ENCODE results near the gene LRP6. TPM values are rescaled to one million over a fixed set of nuclear protein-coding genes. Genes with fewer than 3 reads are reported as not detected.

Gene LRP6
- total and polyA plus RNA-seq, 2 experiments from 2014 or later = 29.1 to 73.8 TPM

DNA sequence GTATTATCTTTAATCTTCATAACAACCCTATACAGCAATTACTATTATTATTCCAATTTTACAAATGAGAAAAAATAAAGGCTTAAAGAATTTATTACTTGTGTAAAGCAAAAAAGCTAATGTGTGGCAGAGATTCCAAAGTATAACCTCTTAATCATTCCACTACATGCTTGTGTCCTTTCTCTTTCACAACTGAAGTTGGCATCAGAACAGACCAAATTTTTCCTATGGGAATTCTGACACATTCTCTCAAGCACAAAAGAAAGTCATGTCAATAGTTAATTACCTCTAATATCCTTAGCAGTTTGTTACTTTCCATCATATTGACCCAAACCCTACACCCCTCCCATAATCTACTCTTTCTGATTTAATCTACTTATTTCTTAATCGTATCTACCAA is 109.4 kb downstream of the LRP6 start:
- Histone ChIP-seq H3K4me3 (no peak overlapping the region), H3K27ac (ENCODE audit: low read depth) (no peak overlapping the region), H3K4me1 (ENCODE audit: insufficient read depth) (no peaks in the 10 kb centered on the region), H4K20me1 (replicated peaks; ENCODE audit: insufficient read depth) (peaks cover 8% of the 10 kb centered on the region; the same call in 1 of the 2 replicates), H3K36me3 (ENCODE audit: insufficient read depth) (peaks cover 29% of the 10 kb centered on the region; the same call in 1 of the 2 replicates), H3K79me2 (replicated peaks; ENCODE audit: insufficient read depth) (peaks cover 11% of the 10 kb centered on the region; the same call in 1 of the 2 replicates), H2AFZ (no peak overlapping the region), H3K4me2 (no peak overlapping the region), H3K9me2 (ENCODE audit: insufficient read depth) (no peaks in the 10 kb centered on the region), H3K27me3 (ENCODE audit: insufficient read depth) (no peaks in the 10 kb centered on the region), H3F3A (replicated peaks; ENCODE audit: low read depth) (0 out of 2 replicates have a peak, but pooled peaks cover 2% of the 10 kb centered on the region)
- DNase-seq (ENCODE audit: low spot score) = no peak
- Mint-ChIP-seq H3K36me3 (ENCODE audit: low read depth) (peaks cover 36% of the 10 kb centered on the region), H3K9me3 (no peaks in the 10 kb centered on the region), H3K27ac (no peak overlapping the region), H3K4me3 (no peak overlapping the region), H3K4me1 (no peaks in the 10 kb centered on the region), H3K27me3 (ENCODE audit: insufficient read depth, low read depth, poor library complexity) (no peaks in the 10 kb centered on the region)
- ATAC-seq = no peak
- TF ChIP-seq, protein P1, sequence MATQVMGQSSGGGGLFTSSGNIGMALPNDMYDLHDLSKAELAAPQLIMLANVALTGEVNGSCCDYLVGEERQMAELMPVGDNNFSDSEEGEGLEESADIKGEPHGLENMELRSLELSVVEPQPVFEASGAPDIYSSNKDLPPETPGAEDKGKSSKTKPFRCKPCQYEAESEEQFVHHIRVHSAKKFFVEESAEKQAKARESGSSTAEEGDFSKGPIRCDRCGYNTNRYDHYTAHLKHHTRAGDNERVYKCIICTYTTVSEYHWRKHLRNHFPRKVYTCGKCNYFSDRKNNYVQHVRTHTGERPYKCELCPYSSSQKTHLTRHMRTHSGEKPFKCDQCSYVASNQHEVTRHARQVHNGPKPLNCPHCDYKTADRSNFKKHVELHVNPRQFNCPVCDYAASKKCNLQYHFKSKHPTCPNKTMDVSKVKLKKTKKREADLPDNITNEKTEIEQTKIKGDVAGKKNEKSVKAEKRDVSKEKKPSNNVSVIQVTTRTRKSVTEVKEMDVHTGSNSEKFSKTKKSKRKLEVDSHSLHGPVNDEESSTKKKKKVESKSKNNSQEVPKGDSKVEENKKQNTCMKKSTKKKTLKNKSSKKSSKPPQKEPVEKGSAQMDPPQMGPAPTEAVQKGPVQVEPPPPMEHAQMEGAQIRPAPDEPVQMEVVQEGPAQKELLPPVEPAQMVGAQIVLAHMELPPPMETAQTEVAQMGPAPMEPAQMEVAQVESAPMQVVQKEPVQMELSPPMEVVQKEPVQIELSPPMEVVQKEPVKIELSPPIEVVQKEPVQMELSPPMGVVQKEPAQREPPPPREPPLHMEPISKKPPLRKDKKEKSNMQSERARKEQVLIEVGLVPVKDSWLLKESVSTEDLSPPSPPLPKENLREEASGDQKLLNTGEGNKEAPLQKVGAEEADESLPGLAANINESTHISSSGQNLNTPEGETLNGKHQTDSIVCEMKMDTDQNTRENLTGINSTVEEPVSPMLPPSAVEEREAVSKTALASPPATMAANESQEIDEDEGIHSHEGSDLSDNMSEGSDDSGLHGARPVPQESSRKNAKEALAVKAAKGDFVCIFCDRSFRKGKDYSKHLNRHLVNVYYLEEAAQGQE (IDR thresholded peaks at IDR 0.05; ENCODE audit: unreplicated experiment) = no peak
- TF ChIP-seq CREB1 (CRISPR knock-in tag; IDR thresholded peaks at IDR 0.05; ENCODE audit: low read depth) (no peak), ZNF114 (CRISPR knock-in tag; IDR thresholded peaks at IDR 0.05) (no peak), POLR2AphosphoS5 (IDR thresholded peaks at IDR 0.05; ENCODE audit: low read depth) (no peak), EZH2 (IDR thresholded peaks at IDR 0.05; ENCODE audit: low read depth, unreplicated experiment) (no peak), EZH2phosphoT487 (IDR thresholded peaks at IDR 0.05; ENCODE audit: unreplicated experiment) (no peak), STAT1 (IDR thresholded peaks at IDR 0.05; ENCODE audit: unreplicated experiment) (no peak), JUNB (IDR thresholded peaks at IDR 0.05; ENCODE audit: unreplicated experiment) (no peak)
- TF ChIP-seq, protein P2, sequence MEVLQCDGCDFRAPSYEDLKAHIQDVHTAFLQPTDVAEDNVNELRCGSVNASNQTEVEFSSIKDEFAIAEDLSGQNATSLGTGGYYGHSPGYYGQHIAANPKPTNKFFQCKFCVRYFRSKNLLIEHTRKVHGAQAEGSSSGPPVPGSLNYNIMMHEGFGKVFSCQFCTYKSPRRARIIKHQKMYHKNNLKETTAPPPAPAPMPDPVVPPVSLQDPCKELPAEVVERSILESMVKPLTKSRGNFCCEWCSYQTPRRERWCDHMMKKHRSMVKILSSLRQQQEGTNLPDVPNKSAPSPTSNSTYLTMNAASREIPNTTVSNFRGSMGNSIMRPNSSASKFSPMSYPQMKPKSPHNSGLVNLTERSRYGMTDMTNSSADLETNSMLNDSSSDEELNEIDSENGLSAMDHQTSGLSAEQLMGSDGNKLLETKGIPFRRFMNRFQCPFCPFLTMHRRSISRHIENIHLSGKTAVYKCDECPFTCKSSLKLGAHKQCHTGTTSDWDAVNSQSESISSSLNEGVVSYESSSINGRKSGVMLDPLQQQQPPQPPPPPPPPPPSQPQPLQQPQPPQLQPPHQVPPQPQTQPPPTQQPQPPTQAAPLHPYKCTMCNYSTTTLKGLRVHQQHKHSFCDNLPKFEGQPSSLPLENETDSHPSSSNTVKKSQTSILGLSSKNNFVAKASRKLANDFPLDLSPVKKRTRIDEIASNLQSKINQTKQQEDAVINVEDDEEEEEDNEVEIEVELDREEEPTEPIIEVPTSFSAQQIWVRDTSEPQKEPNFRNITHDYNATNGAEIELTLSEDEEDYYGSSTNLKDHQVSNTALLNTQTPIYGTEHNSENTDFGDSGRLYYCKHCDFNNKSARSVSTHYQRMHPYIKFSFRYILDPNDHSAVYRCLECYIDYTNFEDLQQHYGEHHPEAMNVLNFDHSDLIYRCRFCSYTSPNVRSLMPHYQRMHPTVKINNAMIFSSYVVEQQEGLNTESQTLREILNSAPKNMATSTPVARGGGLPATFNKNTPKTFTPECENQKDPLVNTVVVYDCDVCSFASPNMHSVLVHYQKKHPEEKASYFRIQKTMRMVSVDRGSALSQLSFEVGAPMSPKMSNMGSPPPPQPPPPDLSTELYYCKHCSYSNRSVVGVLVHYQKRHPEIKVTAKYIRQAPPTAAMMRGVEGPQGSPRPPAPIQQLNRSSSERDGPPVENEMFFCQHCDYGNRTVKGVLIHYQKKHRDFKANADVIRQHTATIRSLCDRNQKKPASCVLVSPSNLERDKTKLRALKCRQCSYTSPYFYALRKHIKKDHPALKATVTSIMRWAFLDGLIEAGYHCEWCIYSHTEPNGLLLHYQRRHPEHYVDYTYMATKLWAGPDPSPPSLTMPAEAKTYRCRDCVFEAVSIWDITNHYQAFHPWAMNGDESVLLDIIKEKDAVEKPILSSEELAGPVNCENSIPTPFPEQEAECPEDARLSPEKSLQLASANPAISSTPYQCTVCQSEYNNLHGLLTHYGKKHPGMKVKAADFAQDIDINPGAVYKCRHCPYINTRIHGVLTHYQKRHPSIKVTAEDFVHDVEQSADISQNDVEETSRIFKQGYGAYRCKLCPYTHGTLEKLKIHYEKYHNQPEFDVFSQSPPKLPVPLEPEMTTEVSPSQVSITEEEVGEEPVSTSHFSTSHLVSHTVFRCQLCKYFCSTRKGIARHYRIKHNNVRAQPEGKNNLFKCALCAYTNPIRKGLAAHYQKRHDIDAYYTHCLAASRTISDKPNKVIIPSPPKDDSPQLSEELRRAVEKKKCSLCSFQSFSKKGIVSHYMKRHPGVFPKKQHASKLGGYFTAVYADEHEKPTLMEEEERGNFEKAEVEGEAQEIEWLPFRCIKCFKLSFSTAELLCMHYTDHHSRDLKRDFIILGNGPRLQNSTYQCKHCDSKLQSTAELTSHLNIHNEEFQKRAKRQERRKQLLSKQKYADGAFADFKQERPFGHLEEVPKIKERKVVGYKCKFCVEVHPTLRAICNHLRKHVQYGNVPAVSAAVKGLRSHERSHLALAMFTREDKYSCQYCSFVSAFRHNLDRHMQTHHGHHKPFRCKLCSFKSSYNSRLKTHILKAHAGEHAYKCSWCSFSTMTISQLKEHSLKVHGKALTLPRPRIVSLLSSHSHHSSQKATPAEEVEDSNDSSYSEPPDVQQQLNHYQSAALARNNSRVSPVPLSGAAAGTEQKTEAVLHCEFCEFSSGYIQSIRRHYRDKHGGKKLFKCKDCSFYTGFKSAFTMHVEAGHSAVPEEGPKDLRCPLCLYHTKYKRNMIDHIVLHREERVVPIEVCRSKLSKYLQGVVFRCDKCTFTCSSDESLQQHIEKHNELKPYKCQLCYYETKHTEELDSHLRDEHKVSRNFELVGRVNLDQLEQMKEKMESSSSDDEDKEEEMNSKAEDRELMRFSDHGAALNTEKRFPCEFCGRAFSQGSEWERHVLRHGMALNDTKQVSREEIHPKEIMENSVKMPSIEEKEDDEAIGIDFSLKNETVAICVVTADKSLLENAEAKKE (CRISPR knock-in tag; IDR thresholded peaks at IDR 0.05) = no peak
- TF ChIP-seq, protein P3, sequence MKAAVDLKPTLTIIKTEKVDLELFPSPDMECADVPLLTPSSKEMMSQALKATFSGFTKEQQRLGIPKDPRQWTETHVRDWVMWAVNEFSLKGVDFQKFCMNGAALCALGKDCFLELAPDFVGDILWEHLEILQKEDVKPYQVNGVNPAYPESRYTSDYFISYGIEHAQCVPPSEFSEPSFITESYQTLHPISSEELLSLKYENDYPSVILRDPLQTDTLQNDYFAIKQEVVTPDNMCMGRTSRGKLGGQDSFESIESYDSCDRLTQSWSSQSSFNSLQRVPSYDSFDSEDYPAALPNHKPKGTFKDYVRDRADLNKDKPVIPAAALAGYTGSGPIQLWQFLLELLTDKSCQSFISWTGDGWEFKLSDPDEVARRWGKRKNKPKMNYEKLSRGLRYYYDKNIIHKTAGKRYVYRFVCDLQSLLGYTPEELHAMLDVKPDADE (IDR thresholded peaks at IDR 0.05) = no peak
